Gastroesophageal sphincter (tissue), 3 donors: ENCODE data around the gene SESN3.
A peak's percentile ranks its signal among the peaks of the same experiment; 100 is the strongest.

ENCODE experiments used
- POLR2A ChIP-seq, 2 donors: fragments of 450-650 bp; IDR thresholded peaks; one replicate each; pipeline ENCODE4 v1.6.1; 2017; ENCODE audit warnings: antibody characterized with exemption in 2 of 2, mild to moderate bottlenecking in 2 of 2, moderate library complexity in 1 of 2
- POLR2AphosphoS5 ChIP-seq: sonication (generic); formaldehyde crosslinking; IDR thresholded peaks from one replicate; pipeline ENCODE4 v1.6.1; 2017; ENCODE audit warnings: antibody characterized with exemption
- TF ChIP-seq, protein P1 (sequence below), 4 experiments: fragments of 200-600 bp in 2 of 4; fragments of 450-650 bp in 2 of 4; sonication (generic) in 1 of 4; IDR thresholded peaks; one replicate each; pipeline ENCODE4 v1.5.1; 2017 to 2019; ENCODE audit warnings: antibody characterized with exemption in 4 of 4, mild to moderate bottlenecking in 2 of 4, moderate library complexity in 2 of 4

DNA sequence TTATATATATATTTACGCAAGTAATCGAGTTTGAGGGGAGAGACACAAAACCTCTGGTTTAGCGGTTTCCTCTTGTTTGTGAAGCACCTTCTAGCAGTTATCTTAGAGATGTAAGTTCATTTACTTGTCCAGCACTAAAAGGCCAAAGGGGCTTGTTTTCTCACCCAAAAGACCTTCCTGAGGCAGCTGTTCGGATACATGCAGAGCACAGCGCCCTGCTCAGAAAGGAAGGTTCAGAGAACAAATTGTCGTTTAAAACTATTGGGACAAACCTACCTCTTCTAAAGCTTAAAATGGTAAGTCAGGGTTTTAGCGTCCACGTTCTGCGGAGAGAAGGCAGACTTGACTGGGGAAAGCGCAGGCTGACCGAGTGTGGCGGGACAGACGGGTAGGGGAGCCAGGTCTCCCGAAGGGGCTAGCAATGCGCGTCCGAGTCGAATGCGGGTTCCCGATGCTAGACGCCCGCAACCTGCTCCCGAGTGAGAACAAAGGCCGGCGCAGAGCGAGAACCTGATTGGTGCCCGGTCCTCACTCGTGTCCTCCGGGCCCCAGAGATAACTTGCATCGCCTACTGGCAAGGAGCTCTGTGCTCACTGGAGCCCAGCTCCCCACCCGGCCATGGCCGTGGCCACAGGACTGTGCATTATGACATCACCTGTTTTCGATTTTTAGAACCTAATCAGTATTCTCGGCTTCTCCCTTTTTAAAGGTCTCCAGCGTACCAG lies 1.0 kb upstream of the SESN3 start:
- TF ChIP-seq POLR2A (IDR thresholded peaks at IDR 0.05) = peak in 1 of 2 donors; percentile 11
- TF ChIP-seq, protein P1, sequence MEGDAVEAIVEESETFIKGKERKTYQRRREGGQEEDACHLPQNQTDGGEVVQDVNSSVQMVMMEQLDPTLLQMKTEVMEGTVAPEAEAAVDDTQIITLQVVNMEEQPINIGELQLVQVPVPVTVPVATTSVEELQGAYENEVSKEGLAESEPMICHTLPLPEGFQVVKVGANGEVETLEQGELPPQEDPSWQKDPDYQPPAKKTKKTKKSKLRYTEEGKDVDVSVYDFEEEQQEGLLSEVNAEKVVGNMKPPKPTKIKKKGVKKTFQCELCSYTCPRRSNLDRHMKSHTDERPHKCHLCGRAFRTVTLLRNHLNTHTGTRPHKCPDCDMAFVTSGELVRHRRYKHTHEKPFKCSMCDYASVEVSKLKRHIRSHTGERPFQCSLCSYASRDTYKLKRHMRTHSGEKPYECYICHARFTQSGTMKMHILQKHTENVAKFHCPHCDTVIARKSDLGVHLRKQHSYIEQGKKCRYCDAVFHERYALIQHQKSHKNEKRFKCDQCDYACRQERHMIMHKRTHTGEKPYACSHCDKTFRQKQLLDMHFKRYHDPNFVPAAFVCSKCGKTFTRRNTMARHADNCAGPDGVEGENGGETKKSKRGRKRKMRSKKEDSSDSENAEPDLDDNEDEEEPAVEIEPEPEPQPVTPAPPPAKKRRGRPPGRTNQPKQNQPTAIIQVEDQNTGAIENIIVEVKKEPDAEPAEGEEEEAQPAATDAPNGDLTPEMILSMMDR (IDR thresholded peaks at IDR 0.05) = peak in 2 of 4 experiments; percentile 16 to 29
- no peak for TF ChIP-seq POLR2AphosphoS5
